ENCODE results near the gene AIRE.

The AIRE gene

GRCh38 chr21:44255511-44255981, 30.1 kb upstream of the AIRE start:
- Histone ChIP-seq H3K4me1 (ENCODE audit: control insufficient read depth in 1 of 2, insufficient read depth in 1 of 2, low read depth in 1 of 2, low read length in 1 of 2) (no peaks in the 10 kb centered on the region), H3K4me3 (ENCODE audit: low read depth in 1 of 2, low read length in 1 of 2) (no peak overlapping the region), H3K27ac (no peak overlapping the region)

GRCh38 chr21:44258056-44258725, 27.5 kb upstream of the AIRE start:
- no peak overlapping the region for H3K27ac ChIP-seq
- H3K27me3 ChIP-seq = peaks cover 15% of the 10 kb centered on the region
- no peak overlapping the region for H3K4me3 ChIP-seq (ENCODE audit: low read depth in 1 of 2, low read length in 1 of 2)
- no peaks in the 10 kb centered on the region for H3K4me1 ChIP-seq (ENCODE audit: control insufficient read depth in 1 of 2, insufficient read depth in 1 of 2, low read depth in 1 of 2, low read length in 1 of 2)
- no peak for TF ChIP-seq CTCF (IDR thresholded peaks at IDR 0.05)
- no peaks in the 10 kb centered on the region for H3K9me3 ChIP-seq
- no peaks in the 10 kb centered on the region for H3K36me3 ChIP-seq

More at GRCh38 chr21:44255511-44255981, 30.1 kb upstream of the AIRE start:
- no peaks in the 10 kb centered on the region for H3K36me3 ChIP-seq
- TF ChIP-seq CTCF (IDR thresholded peaks at IDR 0.05) = no peak
- H3K9me3 ChIP-seq = no peaks in the 10 kb centered on the region
- peaks cover 15% of the 10 kb centered on the region for H3K27me3 ChIP-seq

GRCh38 chr21:44259082-44259705, 26.5 kb upstream of the AIRE start:
- no peak overlapping the region for H3K4me3 ChIP-seq (ENCODE audit: low read depth in 1 of 2, low read length in 1 of 2)

GRCh38 chr21:44260066-44260465, 25.6 kb upstream of the AIRE start:
- no peak overlapping the region for H3K27ac ChIP-seq
- H3K36me3 ChIP-seq = no peaks in the 10 kb centered on the region
- H3K4me3 ChIP-seq (ENCODE audit: low read depth in 1 of 2, low read length in 1 of 2) = no peak overlapping the region
- TF ChIP-seq CTCF (IDR thresholded peaks at IDR 0.05) = no peak
- H3K27me3 ChIP-seq = peaks cover 1% of the 10 kb centered on the region
- no peaks in the 10 kb centered on the region for H3K4me1 ChIP-seq (ENCODE audit: control insufficient read depth in 1 of 2, insufficient read depth in 1 of 2, low read depth in 1 of 2, low read length in 1 of 2)
- no peaks in the 10 kb centered on the region for H3K9me3 ChIP-seq

More at GRCh38 chr21:44259082-44259705, 26.5 kb upstream of the AIRE start:
- H3K27me3 ChIP-seq = peaks cover 10% of the 10 kb centered on the region
- H3K27ac ChIP-seq = no peak overlapping the region
- H3K4me1 ChIP-seq (ENCODE audit: control insufficient read depth in 1 of 2, insufficient read depth in 1 of 2, low read depth in 1 of 2, low read length in 1 of 2) = no peaks in the 10 kb centered on the region
- TF ChIP-seq CTCF (IDR thresholded peaks at IDR 0.05) = no peak
- H3K9me3 ChIP-seq = no peaks in the 10 kb centered on the region
- no peaks in the 10 kb centered on the region for H3K36me3 ChIP-seq

- no peak for TF ChIP-seq CTCF (IDR thresholded peaks at IDR 0.05)
- Histone ChIP-seq H3K4me3 (ENCODE audit: low read depth in 1 of 2, low read length in 1 of 2) (no peak overlapping the region), H3K9me3 (no peaks in the 10 kb centered on the region), H3K27me3 (no peaks in the 10 kb centered on the region), H3K36me3 (no peaks in the 10 kb centered on the region), H3K27ac (no peak overlapping the region), H3K4me1 (ENCODE audit: control insufficient read depth in 1 of 2, insufficient read depth in 1 of 2, low read depth in 1 of 2, low read length in 1 of 2) (no peaks in the 10 kb centered on the region)
Observed at GRCh38 chr21:44260791-44261631, 24.7 kb upstream of the AIRE start.
